ENCODE results near the gene TSBP1.
"Not testable (repeated sequence)": the region's sequence is repeated elsewhere in the genome, so short reads cannot be mapped to it uniquely, and the experiment has no call there.

The TSBP1 gene

DNA sequence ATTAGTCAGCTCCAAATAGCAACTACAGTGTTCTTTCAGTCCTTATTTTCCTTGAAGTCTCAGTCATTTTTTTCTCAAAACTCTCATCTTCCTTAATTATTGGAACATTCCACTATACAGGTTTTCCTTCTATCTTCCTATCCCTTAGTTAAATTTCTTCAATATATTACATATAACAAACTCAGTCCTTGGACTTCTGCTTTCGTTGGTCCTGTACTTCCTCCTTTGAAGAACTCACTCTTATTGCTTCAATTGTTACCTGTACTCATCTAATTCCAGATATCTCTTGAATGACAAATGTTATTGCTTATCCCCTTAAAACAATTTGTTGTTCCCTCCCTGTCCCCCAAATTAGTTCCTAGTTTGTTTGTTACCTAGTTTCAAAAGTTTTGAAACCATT, 80.2 kb downstream of the TSBP1 start:
- peaks cover 10% of the 10 kb centered on the region for H3K4me1 ChIP-seq (ENCODE audit: control insufficient read depth, low read length)
- H3K27ac ChIP-seq (ENCODE audit: low read depth, low read length): no peak overlapping the region
- no peaks in the 10 kb centered on the region for H3K36me3 ChIP-seq (ENCODE audit: control insufficient read depth, low read length)
- no peaks in the 10 kb centered on the region for H3K9me3 ChIP-seq (ENCODE audit: control insufficient read depth, insufficient read depth, low read length)
- H3K27me3 ChIP-seq (ENCODE audit: control insufficient read depth, low read length): no peaks in the 10 kb centered on the region
- no peaks in the 10 kb centered on the region for H3K9me2 ChIP-seq (replicated peaks; ENCODE audit: control insufficient read depth, low read length)
- TF ChIP-seq, protein P1, sequence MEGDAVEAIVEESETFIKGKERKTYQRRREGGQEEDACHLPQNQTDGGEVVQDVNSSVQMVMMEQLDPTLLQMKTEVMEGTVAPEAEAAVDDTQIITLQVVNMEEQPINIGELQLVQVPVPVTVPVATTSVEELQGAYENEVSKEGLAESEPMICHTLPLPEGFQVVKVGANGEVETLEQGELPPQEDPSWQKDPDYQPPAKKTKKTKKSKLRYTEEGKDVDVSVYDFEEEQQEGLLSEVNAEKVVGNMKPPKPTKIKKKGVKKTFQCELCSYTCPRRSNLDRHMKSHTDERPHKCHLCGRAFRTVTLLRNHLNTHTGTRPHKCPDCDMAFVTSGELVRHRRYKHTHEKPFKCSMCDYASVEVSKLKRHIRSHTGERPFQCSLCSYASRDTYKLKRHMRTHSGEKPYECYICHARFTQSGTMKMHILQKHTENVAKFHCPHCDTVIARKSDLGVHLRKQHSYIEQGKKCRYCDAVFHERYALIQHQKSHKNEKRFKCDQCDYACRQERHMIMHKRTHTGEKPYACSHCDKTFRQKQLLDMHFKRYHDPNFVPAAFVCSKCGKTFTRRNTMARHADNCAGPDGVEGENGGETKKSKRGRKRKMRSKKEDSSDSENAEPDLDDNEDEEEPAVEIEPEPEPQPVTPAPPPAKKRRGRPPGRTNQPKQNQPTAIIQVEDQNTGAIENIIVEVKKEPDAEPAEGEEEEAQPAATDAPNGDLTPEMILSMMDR (IDR thresholded peaks at IDR 0.05; ENCODE audit: low read depth, low read length, poor library complexity, severe bottlenecking): no peak
- TF ChIP-seq EZH2phosphoT487 (IDR thresholded peaks at IDR 0.05; ENCODE audit: borderline replicate concordance, low read length): no peak
- H3F3A ChIP-seq (ENCODE audit: control insufficient read depth, insufficient read depth): no peaks in the 10 kb centered on the region; the same call in 1 of the 2 replicates
- no peak overlapping the region for H3K4me3 ChIP-seq (ENCODE audit: low read length)
- H4K20me1 ChIP-seq (ENCODE audit: control insufficient read depth, insufficient read depth, low read depth, low read length): no peaks in the 10 kb centered on the region
- H3K4me2 ChIP-seq (ENCODE audit: low read length): no peak overlapping the region
- H3K79me2 ChIP-seq (ENCODE audit: control insufficient read depth, low read length): no peaks in the 10 kb centered on the region

DNA sequence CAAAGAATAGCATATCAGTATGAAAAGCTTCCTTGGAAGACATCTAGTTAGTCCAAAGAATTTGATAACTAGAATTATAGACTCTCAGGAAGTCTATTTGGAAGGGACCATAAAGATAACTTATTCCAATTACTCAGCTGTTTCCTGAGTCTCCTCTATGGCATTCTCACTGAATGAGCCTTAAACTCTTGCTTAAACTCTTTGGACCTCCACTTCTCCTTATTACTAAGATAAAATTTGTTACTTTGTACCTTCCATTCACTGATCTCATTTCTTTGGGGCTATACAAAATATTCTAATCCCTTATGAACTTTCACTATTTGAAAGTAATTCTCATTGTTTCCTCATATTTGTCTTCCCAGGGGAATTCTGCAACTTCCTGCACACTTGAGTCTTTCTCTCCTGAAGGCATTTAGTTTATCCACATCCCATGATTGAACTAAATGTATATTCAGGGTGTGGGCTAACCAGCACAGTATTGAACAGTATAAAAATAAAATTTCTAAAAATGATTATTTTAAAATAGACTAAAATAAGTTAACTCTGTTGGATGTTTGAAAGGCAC, 80.7 kb downstream of the TSBP1 start:
- no peak for TF ChIP-seq EZH2phosphoT487 (IDR thresholded peaks at IDR 0.05; ENCODE audit: borderline replicate concordance, low read length)
- TF ChIP-seq, protein P1 (IDR thresholded peaks at IDR 0.05; ENCODE audit: low read depth, low read length, poor library complexity, severe bottlenecking): no peak
- Histone ChIP-seq H3K9me3 (ENCODE audit: control insufficient read depth, insufficient read depth, low read length) (no peaks in the 10 kb centered on the region), H3K9me2 (replicated peaks; ENCODE audit: control insufficient read depth, low read length) (no peaks in the 10 kb centered on the region), H4K20me1 (ENCODE audit: control insufficient read depth, insufficient read depth, low read depth, low read length) (no peaks in the 10 kb centered on the region), H3K4me1 (ENCODE audit: control insufficient read depth, low read length) (peaks cover 10% of the 10 kb centered on the region), H3K4me2 (ENCODE audit: low read length) (no peak overlapping the region), H3K79me2 (ENCODE audit: control insufficient read depth, low read length) (no peaks in the 10 kb centered on the region), H3K36me3 (ENCODE audit: control insufficient read depth, low read length) (no peaks in the 10 kb centered on the region), H3K27me3 (ENCODE audit: control insufficient read depth, low read length) (no peaks in the 10 kb centered on the region), H3K27ac (ENCODE audit: low read depth, low read length) (no peak overlapping the region), H3F3A (ENCODE audit: control insufficient read depth, insufficient read depth) (no peaks in the 10 kb centered on the region; the same call in 1 of the 2 replicates), H3K4me3 (ENCODE audit: low read length) (no peak overlapping the region)

DNA sequence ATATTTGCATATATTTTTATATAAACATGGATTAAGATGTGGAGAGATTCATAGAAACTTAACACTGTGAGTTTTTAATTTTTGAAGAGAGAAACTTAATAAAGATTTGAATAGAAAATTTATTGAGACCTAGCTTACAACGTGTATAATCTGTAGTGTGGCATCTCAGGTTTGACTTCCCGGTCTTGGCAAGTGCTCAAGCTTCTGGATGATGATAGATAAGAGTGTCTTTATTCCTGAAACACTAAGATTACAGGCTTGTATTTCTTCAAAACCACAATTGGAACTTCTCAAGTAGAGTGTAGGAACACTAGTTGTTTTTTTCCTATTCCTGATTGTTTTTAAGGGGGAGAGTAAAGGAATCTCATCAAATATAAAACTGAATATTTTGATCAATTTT, 83.3 kb downstream of the TSBP1 start:
- no peaks in the 10 kb centered on the region for H3K9me2 ChIP-seq (replicated peaks; ENCODE audit: control insufficient read depth, low read length)
- no peak overlapping the region for H3K27ac ChIP-seq (ENCODE audit: low read depth, low read length)
- TF ChIP-seq EZH2phosphoT487 (IDR thresholded peaks at IDR 0.05; ENCODE audit: borderline replicate concordance, low read length): no peak
- TF ChIP-seq, protein P1 (IDR thresholded peaks at IDR 0.05; ENCODE audit: low read depth, low read length, poor library complexity, severe bottlenecking): no peak
- no peaks in the 10 kb centered on the region for H4K20me1 ChIP-seq (ENCODE audit: control insufficient read depth, insufficient read depth, low read depth, low read length)
- H3K4me3 ChIP-seq (ENCODE audit: low read length): no peak overlapping the region
- H3K79me2 ChIP-seq (ENCODE audit: control insufficient read depth, low read length): no peaks in the 10 kb centered on the region
- H3F3A ChIP-seq (ENCODE audit: control insufficient read depth, insufficient read depth): no peaks in the 10 kb centered on the region; the same call in 1 of the 2 replicates
- peaks cover 10% of the 10 kb centered on the region for H3K4me1 ChIP-seq (ENCODE audit: control insufficient read depth, low read length)
- no peak overlapping the region for H3K4me2 ChIP-seq (ENCODE audit: low read length)
- H3K9me3 ChIP-seq (ENCODE audit: control insufficient read depth, insufficient read depth, low read length): no peaks in the 10 kb centered on the region
- H3K36me3 ChIP-seq (ENCODE audit: control insufficient read depth, low read length): no peaks in the 10 kb centered on the region
- no peaks in the 10 kb centered on the region for H3K27me3 ChIP-seq (ENCODE audit: control insufficient read depth, low read length)

DNA sequence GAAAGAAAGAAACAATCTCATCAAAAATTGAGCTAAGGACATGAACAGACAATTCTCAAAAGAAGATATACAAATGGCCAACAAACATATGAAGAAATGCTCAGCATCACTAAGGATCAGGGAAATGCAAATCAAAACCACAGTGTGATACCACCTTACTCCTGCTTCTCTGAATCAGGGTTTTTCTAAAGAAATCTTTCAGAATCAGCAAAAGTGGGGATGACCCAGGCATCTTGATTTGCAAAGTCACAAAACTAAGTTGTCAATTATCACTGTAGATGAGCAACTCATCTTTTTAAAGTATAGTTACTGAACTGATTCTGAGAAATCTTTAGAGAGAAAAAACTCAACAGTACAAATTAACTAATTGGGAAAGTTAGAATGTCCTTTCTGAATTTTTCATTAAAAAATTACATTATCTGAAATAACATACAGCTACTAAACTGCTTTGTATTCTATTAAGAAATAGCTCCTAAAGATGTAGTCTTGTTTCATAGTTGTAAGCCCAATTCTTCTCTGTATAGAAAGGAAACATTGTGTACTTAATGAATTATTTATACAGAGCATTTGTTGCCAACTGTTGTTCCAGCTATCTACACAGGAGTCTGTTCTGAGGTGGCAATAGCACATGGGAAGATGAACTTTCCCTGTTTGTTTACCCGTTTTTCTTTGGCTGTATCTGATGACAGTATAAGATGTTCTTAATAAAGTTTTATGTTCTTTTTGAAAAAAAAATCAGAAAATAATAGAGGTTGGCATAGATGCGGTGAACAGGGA, 97.7 kb downstream of the TSBP1 start:
- not testable (repeated sequence) for H3K9me2 ChIP-seq (replicated peaks; ENCODE audit: control insufficient read depth, low read length); H3K4me2 ChIP-seq (ENCODE audit: low read length); H3K27ac ChIP-seq (ENCODE audit: low read depth, low read length); H3K79me2 ChIP-seq (ENCODE audit: control insufficient read depth, low read length); H3K4me3 ChIP-seq (ENCODE audit: low read length); H3K9me3 ChIP-seq (ENCODE audit: control insufficient read depth, insufficient read depth, low read length); H4K20me1 ChIP-seq (ENCODE audit: control insufficient read depth, insufficient read depth, low read depth, low read length); H3K36me3 ChIP-seq (ENCODE audit: control insufficient read depth, low read length); H3K27me3 ChIP-seq (ENCODE audit: control insufficient read depth, low read length); H3F3A ChIP-seq (ENCODE audit: control insufficient read depth, insufficient read depth)
- peaks cover 33% of the 10 kb centered on the region for H3K4me1 ChIP-seq (ENCODE audit: control insufficient read depth, low read length)
